Fibroblast of lung (primary cell): ENCODE measurements around the gene SYT9. TPM values are rescaled to one million over a fixed set of nuclear protein-coding genes. Genes with fewer than 3 reads are reported as not detected.
"Not testable (repeated sequence)": the region's sequence is repeated elsewhere in the genome, so short reads cannot be mapped to it uniquely, and the experiment has no call there.

ENCODE experiments used
- DNase-seq, 2 donors: peaks; one replicate each; pipeline versions ENCODE4 v3.0.0 to v3.0.0-alpha.2; 2010; ENCODE audit warnings: low read depth in 2 of 2
- H2AFZ ChIP-seq: 2 replicates; pipeline ENCODE4 v1.5.1; 2012; ENCODE audit warnings: low read length, control low read depth, inconsistent platforms
- H3K27ac ChIP-seq: 2 replicates; pipeline ENCODE4 v1.5.1; 2011; ENCODE audit warnings: low read length, control low read depth; ENCODE audit not compliant: insufficient read depth
- H3K27me3 ChIP-seq: 2 replicates; pipeline ENCODE4 v1.5.1; 2011; ENCODE audit warnings: mild to moderate bottlenecking, low read length; ENCODE audit not compliant: control insufficient read depth, insufficient read depth
- H3K36me3 ChIP-seq: 2 replicates; pipeline ENCODE4 v1.5.1; 2011; ENCODE audit warnings: low read length; ENCODE audit not compliant: control insufficient read depth, insufficient read depth
- H3K4me1 ChIP-seq: 2 replicates; pipeline ENCODE4 v1.5.1; 2011; ENCODE audit warnings: low read length; ENCODE audit not compliant: control insufficient read depth, insufficient read depth; ENCODE audit errors: extremely low read depth
- H3K4me2 ChIP-seq: 2 replicates; pipeline ENCODE4 v1.5.1; 2011; ENCODE audit warnings: low read length, control low read depth; ENCODE audit not compliant: insufficient read depth; ENCODE audit errors: extremely low read depth
- H3K4me3 ChIP-seq, 4 experiments: fragments of 200-600 bp in 1 of 4; sonication (generic) in 1 of 4; replicated peaks in 1 of 4; 2 replicates each; pipeline ENCODE4 v1.5.1; 2011 to 2016; ENCODE audit warnings: low read length in 4 of 4, low read depth in 3 of 4, mild to moderate bottlenecking in 3 of 4, control low read depth in 2 of 4, inconsistent platforms in 1 of 4, mixed read lengths in 1 of 4; ENCODE audit not compliant: insufficient read depth in 1 of 4; ENCODE audit errors: control extremely low read depth in 1 of 4
- H3K79me2 ChIP-seq: 2 replicates; pipeline ENCODE4 v1.5.1; 2012; ENCODE audit warnings: mild to moderate bottlenecking, low read length, inconsistent platforms; ENCODE audit not compliant: control insufficient read depth, insufficient read depth
- H3K9ac ChIP-seq: 2 replicates; pipeline ENCODE4 v1.5.1; 2011; ENCODE audit warnings: mild to moderate bottlenecking, low read length, control low read depth; ENCODE audit not compliant: insufficient read depth
- H3K9me3 ChIP-seq: 2 replicates; pipeline ENCODE4 v1.5.1; 2012; ENCODE audit warnings: low read depth, low read length; ENCODE audit not compliant: control insufficient read depth, insufficient read depth
- H4K20me1 ChIP-seq: 2 replicates; pipeline ENCODE4 v1.5.1; 2011; ENCODE audit warnings: low read length; ENCODE audit not compliant: control insufficient read depth, insufficient read depth; ENCODE audit errors: extremely low read depth
- CTCF ChIP-seq, 2 donors: IDR thresholded peaks in 1 of 2; conservative IDR thresholded peaks in 1 of 2; 1 replicate in 1 of 2; 2 replicates in 1 of 2; pipeline ENCODE4 v1.5.1; 2011 to 2012; ENCODE audit warnings: low read length in 2 of 2, control low read depth in 1 of 2, inconsistent platforms in 1 of 2, low read depth in 1 of 2, mild to moderate bottlenecking in 1 of 2
- EZH2 ChIP-seq: IDR thresholded peaks from 2 replicates; pipeline ENCODE4 v1.5.1; 2012; ENCODE audit warnings: low read length, control low read depth, mild to moderate bottlenecking; ENCODE audit errors: missing control alignments
- polyA plus RNA-seq, 2 donors: library from polyadenylated mRNA; depleted of rRNA in 1 of 2; stranded (reverse) in 1 of 2; unstranded in 1 of 2; fragments of >200 nt; gene quantifications; 2 replicates each; pipeline ENCODE4 v1.2.1, GENCODE V29; 2011 to 2012; ENCODE audit warnings: missing spikeins in 1 of 2
- total RNA-seq: library from RNA; depleted of rRNA; stranded (reverse); fragments of >200 nt; gene quantifications from 2 replicates; pipeline ENCODE4 v1.2.1, GENCODE V29; 2014

The SYT9 gene
- total and polyA plus RNA-seq, 2 donors (not counting 1 experiment from before 2014, with no cell fraction given): not detected

GRCh38 chr11:7514099-7514591, 262.4 kb downstream of the SYT9 start:
- no peaks in the 10 kb centered on the region for H3K36me3 ChIP-seq

GRCh38 chr11:7515447-7515886, 263.8 kb downstream of the SYT9 start:
- H2AFZ ChIP-seq: no peak overlapping the region
- TF ChIP-seq EZH2 (no peak), CTCF (conservative IDR thresholded peaks at IDR 0.05 in 1 of 2, IDR thresholded peaks at IDR 0.05 in 1 of 2; ENCODE audit: low read depth in 1 of 2, low read length in 2 of 2) (no peak)
- no peak overlapping the region for H3K4me3 ChIP-seq
- H3K9me3 ChIP-seq: no peaks in the 10 kb centered on the region
- peaks cover 2% of the 10 kb centered on the region for H3K4me1 ChIP-seq
- no peaks in the 10 kb centered on the region for H3K79me2 ChIP-seq
- H3K27me3 ChIP-seq: peaks cover 4% of the 10 kb centered on the region
- no peak overlapping the region for H3K4me2 ChIP-seq
- H4K20me1 ChIP-seq: no peaks in the 10 kb centered on the region
- H3K9ac ChIP-seq: no peak overlapping the region
- H3K27ac ChIP-seq: no peak overlapping the region
- no peaks in the 10 kb centered on the region for H3K36me3 ChIP-seq
- DNase-seq: no peak

More at GRCh38 chr11:7514099-7514591, 262.4 kb downstream of the SYT9 start:
- Histone ChIP-seq H3K9me3 (no peaks in the 10 kb centered on the region), H3K27ac (no peak overlapping the region), H4K20me1 (no peaks in the 10 kb centered on the region), H3K4me3 (peak overlapping the region; percentile 56 to 84 (median 64)), H3K27me3 (peaks cover 4% of the 10 kb centered on the region), H3K4me2 (peak overlapping the region; percentile 67), H2AFZ (peak overlapping the region; percentile 68), H3K4me1 (peaks cover 2% of the 10 kb centered on the region), H3K79me2 (no peaks in the 10 kb centered on the region), H3K9ac (peak overlapping the region; percentile 59)
- TF ChIP-seq CTCF (conservative IDR thresholded peaks at IDR 0.05 in 1 of 2, IDR thresholded peaks at IDR 0.05 in 1 of 2; ENCODE audit: low read depth in 1 of 2, low read length in 2 of 2) (no peak), EZH2 (peak; percentile 57)
- DNase-seq: no peak

- H3K4me3 ChIP-seq: no peak overlapping the region
- no peaks in the 10 kb centered on the region for H3K79me2 ChIP-seq
- no peaks in the 10 kb centered on the region for H3K36me3 ChIP-seq
- no peak for DNase-seq
- H3K9ac ChIP-seq: no peak overlapping the region
- H3K27me3 ChIP-seq: peaks cover 4% of the 10 kb centered on the region
- TF ChIP-seq CTCF (conservative IDR thresholded peaks at IDR 0.05 in 1 of 2, IDR thresholded peaks at IDR 0.05 in 1 of 2; ENCODE audit: low read depth in 1 of 2, low read length in 2 of 2) (no peak), EZH2 (no peak)
- no peaks in the 10 kb centered on the region for H4K20me1 ChIP-seq
- H3K27ac ChIP-seq: no peak overlapping the region
- peaks cover 2% of the 10 kb centered on the region for H3K4me1 ChIP-seq
- H3K9me3 ChIP-seq: no peaks in the 10 kb centered on the region
- H3K4me2 ChIP-seq: no peak overlapping the region
- no peak overlapping the region for H2AFZ ChIP-seq
These were observed 264.8 kb downstream of the SYT9 start for GRCh38 chr11:7516475-7516874.

GRCh38 chr11:7517743-7518142, 266.0 kb downstream of the SYT9 start:
- not testable (repeated sequence) for H3K9ac ChIP-seq, H3K79me2 ChIP-seq, DNase-seq, H3K4me2 ChIP-seq, H3K36me3 ChIP-seq, H3K4me1 ChIP-seq, H4K20me1 ChIP-seq, H3K4me3 ChIP-seq, H3K9me3 ChIP-seq, H3K27ac ChIP-seq, H3K27me3 ChIP-seq, H2AFZ ChIP-seq
